GM12872 (cell line): ENCODE results near the gene ARMCX5.

Experiments
- CTCF ChIP-seq: IDR thresholded peaks from 3 replicates; pipeline ENCODE4 v1.5.1; 2011; ENCODE audit warnings: low read depth, mild to moderate bottlenecking, low read length, moderate library complexity; ENCODE audit not compliant: insufficient read depth

Gene ARMCX5

DNA sequence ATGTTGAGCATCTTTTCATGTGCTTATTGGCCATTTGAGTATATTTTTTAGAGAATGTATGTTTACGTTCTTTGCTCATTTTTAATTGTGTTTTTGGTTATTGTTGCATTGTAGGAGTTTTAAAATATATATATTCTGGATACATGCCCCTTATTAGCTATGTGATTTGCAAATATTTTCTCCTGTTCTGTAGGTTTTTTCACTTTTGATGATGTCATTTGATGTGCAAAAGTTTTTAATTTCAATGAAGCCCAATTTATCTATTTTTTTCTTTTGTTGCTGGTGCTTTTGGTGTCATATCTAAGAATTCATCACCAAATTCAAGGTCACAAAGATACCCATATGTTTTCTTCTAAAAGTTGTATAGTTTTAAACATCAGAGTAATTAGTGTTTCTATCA, 6.8 kb downstream of the ARMCX5 start:
- no peak for TF ChIP-seq CTCF

GRCh38 chrX:102610905-102611304, 11.6 kb downstream of the ARMCX5 start:
- no peak for TF ChIP-seq CTCF

DNA sequence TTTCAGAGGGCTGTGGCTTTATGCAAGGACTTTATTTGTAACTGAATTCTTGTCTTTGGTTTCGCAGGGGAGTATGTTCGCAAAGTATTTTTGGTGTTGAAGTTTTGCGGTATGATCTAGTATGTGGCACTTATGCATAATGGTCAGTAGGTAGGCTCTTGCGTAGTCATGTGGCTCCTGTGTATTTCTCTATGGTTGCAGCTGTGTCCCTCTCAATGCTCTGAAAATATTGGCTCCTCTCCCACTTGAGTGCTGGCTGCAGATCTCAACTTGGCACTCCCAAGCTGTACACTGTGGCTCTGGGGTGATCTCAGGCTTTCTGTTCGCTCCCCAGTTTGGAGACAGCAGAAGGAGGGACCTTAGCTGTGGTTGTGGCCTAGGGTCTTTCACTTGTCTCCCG, 24.8 kb downstream of the ARMCX5 start:
- no peak for TF ChIP-seq CTCF

GRCh38 chrX:102627640-102628039, 28.3 kb downstream of the ARMCX5 start:
- TF ChIP-seq CTCF: no peak

- TF ChIP-seq CTCF: no peak
Observed at GRCh38 chrX:102637561-102637960, 38.2 kb downstream of the ARMCX5 start.

DNA sequence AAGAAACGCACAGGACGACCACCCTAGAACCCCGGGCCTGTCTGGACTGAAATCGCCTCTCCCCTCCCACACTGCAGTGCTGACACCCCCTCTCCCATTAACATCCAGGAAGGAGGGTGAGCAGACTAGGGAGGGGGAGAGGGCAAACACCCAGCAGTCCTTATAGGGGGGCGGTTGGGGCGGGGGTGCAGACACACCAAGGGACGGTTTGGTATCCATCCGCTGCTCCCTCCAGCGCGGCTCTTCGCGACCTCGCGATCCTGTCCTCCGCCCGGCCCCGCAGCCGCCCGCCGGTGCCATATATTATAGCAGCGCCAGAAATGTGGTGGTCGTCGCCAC, 51.6 kb downstream of the ARMCX5 start:
- TF ChIP-seq CTCF: no peak

- no peak for TF ChIP-seq CTCF
Observed at GRCh38 chrX:102651242-102652011, 52.1 kb downstream of the ARMCX5 start, which contains the start of gene GPRASP1. TSS of gene GPRASP1 (plus strand) at chrX:102651483. CDS start at chrX:102653914, 2,431 bp downstream.
